Omental fat pad (tissue), 4 donors: ENCODE measurements around the gene CETN3. TPM values are rescaled to one million over a fixed set of nuclear protein-coding genes. Genes with fewer than 3 reads are reported as not detected.

Experiments
- ATAC-seq: fragments of 150-250 bp; one replicate; pipeline ENCODE4 v1.9.1; 2016; ENCODE audit warnings: mild to moderate bottlenecking, moderate library complexity; ENCODE audit not compliant: low FRiP score
- DNase-seq: peaks from one replicate; pipeline ENCODE4 v3.0.0-alpha.2; 2019; ENCODE audit warnings: low spot score
- total RNA-seq, 4 donors: library from RNA; depleted of rRNA; stranded (reverse); fragments of >200 nt; gene quantifications; one replicate each; pipeline ENCODE4 v1.1.0, GENCODE V29; 2016
- TF ChIP-seq, protein P1 (sequence below), 3 donors: fragments of 450-650 bp; IDR thresholded peaks; one replicate each; pipeline ENCODE4 v1.5.1; 2016 to 2017; ENCODE audit warnings: antibody characterized with exemption in 3 of 3, mild to moderate bottlenecking in 3 of 3, moderate library complexity in 2 of 3

The CETN3 gene
- total RNA-seq, 4 donors from 2014 or later, result 5.2 to 9.1 (median 5.7) TPM

- TF ChIP-seq, protein P1, sequence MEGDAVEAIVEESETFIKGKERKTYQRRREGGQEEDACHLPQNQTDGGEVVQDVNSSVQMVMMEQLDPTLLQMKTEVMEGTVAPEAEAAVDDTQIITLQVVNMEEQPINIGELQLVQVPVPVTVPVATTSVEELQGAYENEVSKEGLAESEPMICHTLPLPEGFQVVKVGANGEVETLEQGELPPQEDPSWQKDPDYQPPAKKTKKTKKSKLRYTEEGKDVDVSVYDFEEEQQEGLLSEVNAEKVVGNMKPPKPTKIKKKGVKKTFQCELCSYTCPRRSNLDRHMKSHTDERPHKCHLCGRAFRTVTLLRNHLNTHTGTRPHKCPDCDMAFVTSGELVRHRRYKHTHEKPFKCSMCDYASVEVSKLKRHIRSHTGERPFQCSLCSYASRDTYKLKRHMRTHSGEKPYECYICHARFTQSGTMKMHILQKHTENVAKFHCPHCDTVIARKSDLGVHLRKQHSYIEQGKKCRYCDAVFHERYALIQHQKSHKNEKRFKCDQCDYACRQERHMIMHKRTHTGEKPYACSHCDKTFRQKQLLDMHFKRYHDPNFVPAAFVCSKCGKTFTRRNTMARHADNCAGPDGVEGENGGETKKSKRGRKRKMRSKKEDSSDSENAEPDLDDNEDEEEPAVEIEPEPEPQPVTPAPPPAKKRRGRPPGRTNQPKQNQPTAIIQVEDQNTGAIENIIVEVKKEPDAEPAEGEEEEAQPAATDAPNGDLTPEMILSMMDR (IDR thresholded peaks at IDR 0.05), result no peak
- ATAC-seq (no peak), DNase-seq (no peak)
Measured at GRCh38 chr5:90368454-90369246, 40.9 kb downstream of the CETN3 start.

- DNase-seq, result no peak
- ATAC-seq, result no peak
- TF ChIP-seq, protein P1 (IDR thresholded peaks at IDR 0.05), result no peak
Measured at GRCh38 chr5:90367879-90368278, 41.7 kb downstream of the CETN3 start.

- TF ChIP-seq, protein P1 (IDR thresholded peaks at IDR 0.05), result no peak
- ATAC-seq (no peak), DNase-seq (no peak)
Measured at GRCh38 chr5:90366948-90367347, 42.6 kb downstream of the CETN3 start.

DNA sequence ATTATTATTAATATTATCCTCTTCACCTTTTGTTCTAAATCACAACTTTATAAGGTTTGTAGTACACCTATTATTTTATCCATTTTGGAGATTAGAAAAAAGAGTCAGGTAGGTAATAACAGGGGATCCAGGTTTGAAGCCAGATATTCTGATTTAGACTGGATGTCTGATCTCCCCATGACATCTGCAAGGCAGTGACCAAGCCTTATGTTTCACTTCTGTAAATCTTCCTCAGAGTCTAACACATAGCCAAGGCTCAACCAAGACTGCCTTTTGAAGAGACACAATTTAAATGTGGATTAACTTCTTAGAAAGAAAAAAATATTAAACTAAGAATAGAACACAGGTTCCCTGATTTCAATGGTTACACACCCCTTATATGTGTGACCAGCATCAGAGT is 44.2 kb downstream of the CETN3 start:
- ATAC-seq (no peak), DNase-seq (no peak)
- TF ChIP-seq, protein P1 (IDR thresholded peaks at IDR 0.05), result no peak

DNA sequence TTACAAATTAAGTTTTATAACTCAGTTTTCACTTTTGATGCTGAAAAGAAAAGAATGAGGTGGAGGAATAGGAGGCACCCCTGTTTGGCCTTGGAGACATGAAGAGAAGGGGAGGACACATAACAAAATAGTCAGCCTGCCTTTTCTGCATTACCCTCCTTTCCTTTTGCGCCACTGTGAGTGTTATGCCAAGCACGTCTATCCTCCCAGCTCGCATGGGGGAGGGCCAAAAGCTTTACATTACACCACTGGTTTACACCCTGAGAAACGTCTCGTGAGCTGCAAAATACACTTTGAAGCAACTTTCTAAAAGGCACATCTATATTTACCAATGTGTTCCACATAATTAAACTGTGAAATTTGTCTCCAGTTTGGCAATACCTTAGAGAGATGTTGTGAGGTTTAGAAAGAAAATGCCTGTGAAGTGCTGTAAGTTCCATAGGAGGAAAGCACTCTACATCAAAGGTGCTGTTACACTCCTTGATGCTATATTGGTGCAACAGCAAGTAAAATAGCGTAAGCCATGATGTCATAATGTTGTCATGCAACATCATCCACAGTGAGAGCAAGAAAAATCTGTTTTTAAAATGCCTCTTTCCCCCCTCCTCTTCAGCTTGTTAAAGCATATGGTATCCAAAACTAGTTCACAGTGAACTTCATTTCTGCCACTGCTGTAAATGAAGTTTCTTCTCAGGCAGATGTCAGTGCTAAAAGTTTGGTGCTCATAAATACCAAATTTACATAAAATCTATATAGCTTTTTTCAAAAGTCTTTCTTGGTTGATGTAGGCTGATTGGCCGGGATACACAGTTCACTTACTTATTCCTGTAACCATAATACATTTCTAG is 50.3 kb downstream of the CETN3 start:
- TF ChIP-seq, protein P1 (IDR thresholded peaks at IDR 0.05), result no peak
- no peak for DNase-seq
- ATAC-seq, result no peak

DNA sequence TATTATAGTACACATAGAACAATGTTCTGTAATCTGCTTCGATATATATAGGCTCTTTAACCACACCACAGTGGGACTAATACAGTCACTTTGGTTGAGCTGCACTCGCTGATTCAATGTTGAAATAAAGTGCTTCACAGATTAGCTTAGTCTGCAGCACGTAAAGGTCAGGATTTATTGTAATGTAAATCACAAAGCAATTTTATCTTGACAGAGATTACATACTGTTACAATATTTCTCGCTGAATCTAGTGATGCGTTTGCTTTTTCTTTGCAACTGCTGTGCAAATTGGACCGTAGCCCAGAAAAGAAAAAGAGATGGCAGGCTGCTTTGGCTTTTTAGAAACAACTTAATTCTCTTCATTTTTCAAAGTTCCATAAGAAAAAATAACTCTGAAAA is 52.9 kb downstream of the CETN3 start:
- TF ChIP-seq, protein P1 (IDR thresholded peaks at IDR 0.05), result no peak
- ATAC-seq (no peak), DNase-seq (no peak)
